ENCODE results near the gene OTOG.

DNA sequence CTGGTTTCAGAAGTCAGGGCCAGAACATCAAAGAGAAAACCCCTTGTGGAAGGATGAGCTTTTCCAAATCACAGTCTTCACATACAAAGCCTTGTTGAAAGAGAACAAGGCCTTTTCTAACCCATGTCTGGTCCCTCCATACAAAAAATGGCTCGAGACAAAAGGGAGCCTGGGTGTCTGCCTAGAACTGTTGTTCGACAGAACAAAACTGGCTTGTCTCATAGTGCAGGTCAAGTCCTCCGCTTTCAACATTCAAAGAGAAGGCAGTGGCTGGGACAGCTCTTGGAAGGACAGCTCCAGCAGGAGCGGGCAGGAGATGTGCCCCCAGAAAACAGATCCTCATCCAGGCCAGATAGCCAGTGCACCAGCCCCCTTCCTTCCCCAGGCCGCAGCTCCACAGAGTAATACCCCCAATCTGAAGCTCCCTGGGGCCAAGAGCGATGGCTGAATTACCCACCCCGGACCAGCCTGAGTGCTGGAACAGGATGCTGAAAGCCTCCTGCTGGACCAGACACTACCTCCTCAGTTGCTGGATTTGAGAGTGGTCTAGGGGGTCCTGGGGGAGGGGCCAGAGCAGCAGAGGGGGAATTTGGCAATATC is 30.4 kb upstream of the OTOG start:
- TF ChIP-seq, protein P1, sequence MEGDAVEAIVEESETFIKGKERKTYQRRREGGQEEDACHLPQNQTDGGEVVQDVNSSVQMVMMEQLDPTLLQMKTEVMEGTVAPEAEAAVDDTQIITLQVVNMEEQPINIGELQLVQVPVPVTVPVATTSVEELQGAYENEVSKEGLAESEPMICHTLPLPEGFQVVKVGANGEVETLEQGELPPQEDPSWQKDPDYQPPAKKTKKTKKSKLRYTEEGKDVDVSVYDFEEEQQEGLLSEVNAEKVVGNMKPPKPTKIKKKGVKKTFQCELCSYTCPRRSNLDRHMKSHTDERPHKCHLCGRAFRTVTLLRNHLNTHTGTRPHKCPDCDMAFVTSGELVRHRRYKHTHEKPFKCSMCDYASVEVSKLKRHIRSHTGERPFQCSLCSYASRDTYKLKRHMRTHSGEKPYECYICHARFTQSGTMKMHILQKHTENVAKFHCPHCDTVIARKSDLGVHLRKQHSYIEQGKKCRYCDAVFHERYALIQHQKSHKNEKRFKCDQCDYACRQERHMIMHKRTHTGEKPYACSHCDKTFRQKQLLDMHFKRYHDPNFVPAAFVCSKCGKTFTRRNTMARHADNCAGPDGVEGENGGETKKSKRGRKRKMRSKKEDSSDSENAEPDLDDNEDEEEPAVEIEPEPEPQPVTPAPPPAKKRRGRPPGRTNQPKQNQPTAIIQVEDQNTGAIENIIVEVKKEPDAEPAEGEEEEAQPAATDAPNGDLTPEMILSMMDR (IDR thresholded peaks at IDR 0.05): no peak
- no peak for TF ChIP-seq POLR2A (IDR thresholded peaks at IDR 0.05)
